T-cell (primary cell): ENCODE data around the gene CLEC4E. TPM values are rescaled to one million over a fixed set of nuclear protein-coding genes. Genes with fewer than 3 reads are reported as not detected.
A peak's percentile ranks its signal among the peaks of the same experiment; 100 is the strongest.
"Not testable (repeated sequence)": the region's sequence is repeated elsewhere in the genome, so short reads cannot be mapped to it uniquely, and the experiment has no call there.

Experiments used
- ATAC-seq, 4 experiments: fragments of 200-7000 bp in 3 of 4; fragments of 150-1000 bp in 1 of 4; cut with Tn5 transposase; replicated peaks in 1 of 4; 1 replicate in 3 of 4; 2 replicates in 1 of 4; pipeline ENCODE4 v1.10.0; 2021; ENCODE audit warnings: moderate library complexity in 3 of 4, mild to moderate bottlenecking in 2 of 4, moderate number of reproducible peaks in 1 of 4
- CTCF ChIA-PET, 2 donors: fragments of 300-600 bp; sonication (Branson Sonifier 250); formaldehyde crosslinking; loops; one replicate each; lab custom pipeline; 2022; ENCODE audit warnings: antibody characterized with exemption in 2 of 2; lab: Charles Lee
- POLR2A ChIA-PET, 2 donors: fragments of 300-600 bp; sonication (Branson Sonifier 250); formaldehyde crosslinking; loops; one replicate each; lab custom pipeline; 2022; ENCODE audit warnings: antibody characterized with exemption in 2 of 2; lab: Charles Lee
- DNase-seq, 35 experiments: peaks; one replicate each; pipeline versions ENCODE4 v3.0.0 to v3.0.0-alpha.2; 2013 to 2023
- H3K27ac ChIP-seq: one replicate; pipeline ENCODE4 v1.5.1; 2013; ENCODE audit warnings: low read length
- H3K27me3 ChIP-seq, 2 experiments: replicated peaks in 1 of 2; 1 replicate in 1 of 2; 2 replicates in 1 of 2; pipeline versions ENCODE4 v1.6.1 to v1.7.0; 2013; ENCODE audit warnings: low read length in 1 of 2, mixed read lengths in 1 of 2; ENCODE audit not compliant: control insufficient read depth in 2 of 2, insufficient read depth in 2 of 2; ENCODE audit errors: extremely low read depth in 1 of 2
- H3K36me3 ChIP-seq, 2 donors: 1 replicate in 1 of 2; 2 replicates in 1 of 2; pipeline versions ENCODE4 v1.6.1 to v1.7.0; 2013; ENCODE audit warnings: low read length in 1 of 2; ENCODE audit not compliant: control insufficient read depth in 2 of 2, insufficient read depth in 1 of 2; ENCODE audit errors: extremely low read depth in 1 of 2
- H3K4me1 ChIP-seq, 2 experiments: 1 replicate in 1 of 2; 2 replicates in 1 of 2; pipeline versions ENCODE4 v1.6.1 to v1.7.0; 2013; ENCODE audit warnings: low read length in 2 of 2, mixed read lengths in 1 of 2; ENCODE audit not compliant: insufficient read depth in 2 of 2, control insufficient read depth in 1 of 2; ENCODE audit errors: extremely low read depth in 1 of 2
- H3K4me3 ChIP-seq, 2 donors: 1 replicate in 1 of 2; 2 replicates in 1 of 2; pipeline versions ENCODE4 v1.5.1 to v1.7.0; 2013; ENCODE audit warnings: mild to moderate bottlenecking in 2 of 2, low read length in 1 of 2, moderate library complexity in 1 of 2; ENCODE audit not compliant: control insufficient read depth in 1 of 2; ENCODE audit errors: extremely low read depth in 1 of 2
- H3K9me3 ChIP-seq: 2 replicates; pipeline ENCODE4 v1.7.0; 2013
- H3K27ac Mint-ChIP-seq, 2 donors: one replicate each; pipeline ENCODE4 v1.8.0; 2020 to 2021; ENCODE audit warnings: mild to moderate bottlenecking in 2 of 2, mixed read lengths in 2 of 2
- H3K27me3 Mint-ChIP-seq, 2 donors: one replicate each; pipeline ENCODE4 v1.8.0; 2021 to 2022; ENCODE audit warnings: mixed read lengths in 2 of 2
- H3K36me3 Mint-ChIP-seq: one replicate; pipeline ENCODE4 v1.8.0; 2021; ENCODE audit warnings: mixed read lengths
- H3K4me1 Mint-ChIP-seq, 3 donors: one replicate each; pipeline ENCODE4 v1.8.0; 2020 to 2022; ENCODE audit warnings: mixed read lengths in 3 of 3, mild to moderate bottlenecking in 1 of 3
- H3K4me3 Mint-ChIP-seq, 3 donors: one replicate each; pipeline ENCODE4 v1.8.0; 2020 to 2022; ENCODE audit warnings: mild to moderate bottlenecking in 3 of 3, mixed read lengths in 3 of 3, moderate library complexity in 3 of 3
- H3K9me3 Mint-ChIP-seq, 3 donors: one replicate each; pipeline ENCODE4 v1.8.0; 2020 to 2022; ENCODE audit warnings: mixed read lengths in 3 of 3
- WGBS: methylation state at CpG from one replicate; pipeline ENCODE4 v1.1.5; 2013; ENCODE audit warnings: missing lambda C conversion rate; ENCODE audit not compliant: insufficient coverage; 5-methylcytosine and 5-hydroxymethylcytosine counted together
- total RNA-seq, 35 experiments: library from RNA in 6 of 35; stranded (reverse) in 6 of 35; fragments of 120-200 nt in 1 of 35; gene quantifications; one replicate each; pipeline versions ENCODE4 v1.2.1 to v1.2.4 and lab custom pipeline; 2013 to 2026

CLEC4E gene
- total RNA-seq, 5 donors from 2014 or later (not counting 1 experiment from before 2014, with no cell fraction given): not detected

- Mint-ChIP-seq H3K27ac (peak overlapping the region; percentile 47 to 59), H3K4me3 (peak overlapping the region in 2 of 3 donors; percentile 3 to 10), H3K27me3 (peaks cover 0 to 1% of the 10 kb centered on the region in 2 donors), H3K36me3 (peaks cover 2% of the 10 kb centered on the region), H3K4me1 (peaks cover 12 to 17% (median 14%) of the 10 kb centered on the region in 3 donors), H3K9me3 (no peaks in the 10 kb centered on the region)
- Histone ChIP-seq H3K4me3 (no peak overlapping the region), H3K27me3 (no peaks in the 10 kb centered on the region), H3K9me3 (no peaks in the 10 kb centered on the region), H3K36me3 (no peaks in the 10 kb centered on the region), H3K27ac (no peak overlapping the region), H3K4me1 (peaks cover 0 to 16% of the 10 kb centered on the region in 2 experiments)
- ChIA-PET CTCF (interaction anchor here in 1 of 2 donors (0.6 kb wide), 1 partner anchor 104 kb away, joined by 3 read pairs; no protein-coding TSS in a partner anchor), POLR2A (no interaction called here)
- DNase-seq (peak in 2 of 35 experiments; percentile 1 to 18), ATAC-seq (peak in 2 of 4 experiments; percentile 48 to 61)
- WGBS: 0% methylated on average over 1 of the region's 2 CpGs
Observed at GRCh38 chr12:8572507-8572906, 31.8 kb upstream of the CLEC4E start.

- Mint-ChIP-seq H3K27ac (no peak overlapping the region), H3K36me3 (no peaks in the 10 kb centered on the region), H3K9me3 (peaks cover 4 to 19% (median 12%) of the 10 kb centered on the region in 3 donors), H3K4me1 (no peaks in the 10 kb centered on the region), H3K27me3 (peaks cover 0 to 2% of the 10 kb centered on the region in 2 donors), H3K4me3 (no peak overlapping the region)
- Histone ChIP-seq H3K4me3 (no peak overlapping the region), H3K4me1 (no peaks in the 10 kb centered on the region), H3K36me3 (no peaks in the 10 kb centered on the region), H3K27me3 (peaks cover 0 to 4% of the 10 kb centered on the region in 2 experiments), H3K9me3 (no peaks in the 10 kb centered on the region), H3K27ac (no peak overlapping the region)
- DNase-seq: no peak
- CTCF ChIA-PET: no interaction called here
- ATAC-seq: no peak
- POLR2A ChIA-PET: no interaction called here
Observed at GRCh38 chr12:8566525-8566924, 25.8 kb upstream of the CLEC4E start.

GRCh38 chr12:8566052-8566451, 25.3 kb upstream of the CLEC4E start:
- WGBS: no CpG with 5 or more reads among the region's 2 CpGs
- ATAC-seq, H3K4me3 Mint-ChIP-seq, CTCF ChIA-PET, H3K9me3 ChIP-seq, DNase-seq, H3K27me3 ChIP-seq, H3K27me3 Mint-ChIP-seq, H3K27ac ChIP-seq, POLR2A ChIA-PET, H3K4me1 ChIP-seq, H3K27ac Mint-ChIP-seq, H3K36me3 Mint-ChIP-seq, H3K4me3 ChIP-seq, H3K4me1 Mint-ChIP-seq, H3K36me3 ChIP-seq: not testable (repeated sequence)
- peaks cover 4 to 21% (median 13%) of the 10 kb centered on the region in 3 donors for H3K9me3 Mint-ChIP-seq

- no peak overlapping the region for H3K4me3 Mint-ChIP-seq
- H3K27ac Mint-ChIP-seq: no peak overlapping the region
- DNase-seq (no peak), ATAC-seq (no peak)
- no peaks in the 10 kb centered on the region for H3K36me3 Mint-ChIP-seq
- ChIA-PET POLR2A (no interaction called here), CTCF (interaction anchor here in 1 of 2 donors (0.7 to 0.9 kb wide), 3 partner anchors 21 to 250 kb away, joined by 3 to 4 read pairs (median 3); no protein-coding TSS in a partner anchor)
- peaks cover 4 to 21% (median 13%) of the 10 kb centered on the region in 3 donors for H3K9me3 Mint-ChIP-seq
- Histone ChIP-seq H3K4me3 (no peak overlapping the region), H3K27me3 (peaks cover 0 to 4% of the 10 kb centered on the region in 2 experiments), H3K27ac (no peak overlapping the region), H3K9me3 (no peaks in the 10 kb centered on the region), H3K4me1 (no peaks in the 10 kb centered on the region), H3K36me3 (no peaks in the 10 kb centered on the region)
- 93% methylated on average over 19 of the region's 22 CpGs for WGBS
- H3K4me1 Mint-ChIP-seq: no peaks in the 10 kb centered on the region
- peaks cover 2 to 10% of the 10 kb centered on the region in 2 donors for H3K27me3 Mint-ChIP-seq
Observed at GRCh38 chr12:8564656-8565055, 24.0 kb upstream of the CLEC4E start.

GRCh38 chr12:8563356-8563755, 22.7 kb upstream of the CLEC4E start:
- Histone ChIP-seq H3K27me3 (peaks cover 0 to 4% of the 10 kb centered on the region in 2 experiments), H3K9me3 (no peaks in the 10 kb centered on the region), H3K4me1 (no peaks in the 10 kb centered on the region), H3K36me3 (no peaks in the 10 kb centered on the region), H3K27ac (no peak overlapping the region), H3K4me3 (no peak overlapping the region)
- Mint-ChIP-seq H3K36me3 (no peaks in the 10 kb centered on the region), H3K4me3 (no peak overlapping the region), H3K27ac (no peak overlapping the region), H3K27me3 (peaks cover 2 to 10% of the 10 kb centered on the region in 2 donors), H3K4me1 (no peaks in the 10 kb centered on the region), H3K9me3 (peaks cover 4 to 21% (median 13%) of the 10 kb centered on the region in 3 donors)
- ChIA-PET POLR2A (no interaction called here), CTCF (no interaction called here)
- ATAC-seq (no peak), DNase-seq (no peak)
- 100% methylated on average over 1 of the region's 3 CpGs for WGBS

GRCh38 chr12:8562310-8562709, 21.6 kb upstream of the CLEC4E start:
- Mint-ChIP-seq H3K4me1 (no peaks in the 10 kb centered on the region), H3K27ac (no peak overlapping the region), H3K9me3 (peaks cover 4 to 20% (median 13%) of the 10 kb centered on the region in 3 donors), H3K4me3 (no peak overlapping the region), H3K27me3 (peaks cover 2 to 10% of the 10 kb centered on the region in 2 donors), H3K36me3 (no peaks in the 10 kb centered on the region)
- WGBS: no CpG with 5 or more reads among the region's 6 CpGs
- Histone ChIP-seq H3K4me3 (no peak overlapping the region), H3K4me1 (no peaks in the 10 kb centered on the region), H3K27ac (no peak overlapping the region), H3K9me3 (no peaks in the 10 kb centered on the region), H3K36me3 (no peaks in the 10 kb centered on the region), H3K27me3 (peaks cover 0 to 4% of the 10 kb centered on the region in 2 experiments)
- POLR2A ChIA-PET: no interaction called here
- DNase-seq: no peak
- CTCF ChIA-PET: no interaction called here
- no peak for ATAC-seq
